Astrocyte of the cerebellum (primary cell): ENCODE results near the gene TMOD1.
"Not testable (repeated sequence)": the region's sequence is repeated elsewhere in the genome, so short reads cannot be mapped to it uniquely, and the experiment has no call there.

ENCODE experiments used
- DNase-seq: peaks from one replicate; pipeline ENCODE4 v3.0.0-alpha.2; 2011; ENCODE audit warnings: low read depth
- H3K4me3 ChIP-seq: 2 replicates; pipeline ENCODE4 v1.5.1; 2011; ENCODE audit warnings: mild to moderate bottlenecking, low read depth, low read length, moderate library complexity
- in situ Hi-C: cut with HindIII; loops from 2 replicates; pipeline ENCODE4 v1.10.0; 2017; ENCODE audit warnings: low sequenced_read_pairs
- TF ChIP-seq, protein P1 (sequence below): IDR thresholded peaks from 2 replicates; pipeline ENCODE4 v1.5.1; 2012; ENCODE audit warnings: low read length, low read depth, moderate library complexity, mild to moderate bottlenecking; ENCODE audit errors: missing control alignments

TMOD1 gene

DNA sequence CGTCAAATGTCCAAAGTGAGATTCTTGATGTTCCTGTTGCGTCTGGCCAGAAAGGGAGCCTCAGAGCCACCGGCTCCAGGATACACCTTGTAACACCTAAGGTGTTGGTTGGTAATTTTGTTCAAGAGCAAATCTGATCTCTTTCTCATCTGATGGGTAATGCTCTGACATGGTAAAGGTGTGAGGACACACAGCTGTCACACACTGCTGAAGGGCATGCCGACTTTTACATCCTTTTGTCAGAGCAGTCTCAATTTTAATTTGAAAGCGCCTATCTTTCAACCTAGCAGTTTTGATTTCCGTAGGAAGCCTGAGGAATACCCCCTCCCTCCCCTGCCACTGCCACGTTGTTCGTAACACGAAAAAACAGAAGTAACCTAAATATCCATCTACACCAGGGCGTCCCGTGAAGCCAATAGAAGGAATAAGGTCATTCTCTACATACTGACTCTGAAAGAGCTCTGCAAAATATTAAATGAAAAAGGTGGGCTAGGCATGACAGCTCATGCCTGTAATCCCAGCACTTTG, 74.3 kb downstream of the TMOD1 start:
- no peak for DNase-seq
- in situ Hi-C loops = no loop called here
- no peak overlapping the region for H3K4me3 ChIP-seq
- TF ChIP-seq, protein P1, sequence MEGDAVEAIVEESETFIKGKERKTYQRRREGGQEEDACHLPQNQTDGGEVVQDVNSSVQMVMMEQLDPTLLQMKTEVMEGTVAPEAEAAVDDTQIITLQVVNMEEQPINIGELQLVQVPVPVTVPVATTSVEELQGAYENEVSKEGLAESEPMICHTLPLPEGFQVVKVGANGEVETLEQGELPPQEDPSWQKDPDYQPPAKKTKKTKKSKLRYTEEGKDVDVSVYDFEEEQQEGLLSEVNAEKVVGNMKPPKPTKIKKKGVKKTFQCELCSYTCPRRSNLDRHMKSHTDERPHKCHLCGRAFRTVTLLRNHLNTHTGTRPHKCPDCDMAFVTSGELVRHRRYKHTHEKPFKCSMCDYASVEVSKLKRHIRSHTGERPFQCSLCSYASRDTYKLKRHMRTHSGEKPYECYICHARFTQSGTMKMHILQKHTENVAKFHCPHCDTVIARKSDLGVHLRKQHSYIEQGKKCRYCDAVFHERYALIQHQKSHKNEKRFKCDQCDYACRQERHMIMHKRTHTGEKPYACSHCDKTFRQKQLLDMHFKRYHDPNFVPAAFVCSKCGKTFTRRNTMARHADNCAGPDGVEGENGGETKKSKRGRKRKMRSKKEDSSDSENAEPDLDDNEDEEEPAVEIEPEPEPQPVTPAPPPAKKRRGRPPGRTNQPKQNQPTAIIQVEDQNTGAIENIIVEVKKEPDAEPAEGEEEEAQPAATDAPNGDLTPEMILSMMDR = no peak

DNA sequence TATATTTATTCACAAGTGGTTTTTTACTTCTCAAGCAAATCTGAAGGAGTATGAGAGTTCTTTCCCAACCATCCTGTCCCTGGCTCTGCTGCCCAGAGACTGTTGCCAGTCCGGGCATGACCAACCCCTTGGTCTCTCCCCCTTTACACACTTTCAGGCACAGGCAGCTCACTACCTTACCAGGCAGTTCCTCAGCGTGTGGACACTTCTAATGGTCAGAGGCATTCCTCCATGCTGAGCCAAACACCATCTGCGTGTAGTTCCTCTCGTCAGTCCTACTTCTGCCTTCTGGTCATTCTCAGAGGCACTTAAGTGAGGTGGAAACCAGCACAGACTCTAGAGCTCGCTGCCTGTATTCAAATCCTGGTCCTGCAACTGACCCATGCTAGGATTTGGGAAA, 75.6 kb downstream of the TMOD1 start:
- TF ChIP-seq, protein P1 = no peak
- H3K4me3 ChIP-seq = no peak overlapping the region
- DNase-seq = no peak
- in situ Hi-C loops = no loop called here

DNA sequence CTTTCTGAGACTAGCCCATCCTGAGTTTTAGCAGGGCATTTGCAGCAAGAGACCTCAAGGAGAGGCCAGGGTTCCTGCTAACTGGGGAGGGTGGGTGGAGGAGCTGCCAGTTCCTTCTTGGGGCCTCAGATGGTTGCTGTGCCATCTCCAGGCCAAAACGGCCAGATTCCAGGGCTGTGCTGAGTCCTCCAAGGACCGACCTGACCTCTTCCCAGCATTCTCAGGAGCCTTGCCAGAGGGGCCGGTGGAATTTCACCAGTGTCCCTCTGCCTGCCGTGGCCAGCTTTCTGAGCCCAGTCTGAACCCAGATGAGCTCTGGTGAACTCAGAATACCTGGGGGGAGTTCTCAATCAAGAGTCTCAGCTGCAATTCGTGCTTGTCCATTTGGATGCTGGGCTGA, 77.4 kb downstream of the TMOD1 start:
- TF ChIP-seq, protein P1 = no peak
- H3K4me3 ChIP-seq = no peak overlapping the region
- no peak for DNase-seq
- in situ Hi-C loops = no loop called here

DNA sequence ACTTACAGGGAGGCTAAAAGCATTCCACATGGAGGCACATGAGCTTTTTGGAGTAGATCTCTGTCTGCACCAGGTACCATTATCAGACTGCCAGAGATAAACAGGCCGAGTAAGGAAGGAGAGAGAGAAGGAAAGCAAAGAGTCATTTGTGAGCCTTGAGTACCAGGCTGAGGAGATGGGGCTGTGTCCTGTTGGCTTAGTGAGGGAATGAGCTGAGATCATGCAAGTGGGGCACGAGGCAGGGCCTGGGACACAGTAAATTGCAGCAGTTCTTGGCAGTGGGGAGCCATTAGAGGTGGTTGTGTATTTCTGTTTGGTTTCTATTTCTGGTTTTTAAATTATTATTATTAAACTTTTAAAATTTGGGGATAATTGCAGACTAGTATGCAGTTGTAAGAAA, 78.4 kb downstream of the TMOD1 start:
- TF ChIP-seq, protein P1 = no peak
- no peak for DNase-seq
- H3K4me3 ChIP-seq = no peak overlapping the region
- in situ Hi-C loops = no loop called here

DNA sequence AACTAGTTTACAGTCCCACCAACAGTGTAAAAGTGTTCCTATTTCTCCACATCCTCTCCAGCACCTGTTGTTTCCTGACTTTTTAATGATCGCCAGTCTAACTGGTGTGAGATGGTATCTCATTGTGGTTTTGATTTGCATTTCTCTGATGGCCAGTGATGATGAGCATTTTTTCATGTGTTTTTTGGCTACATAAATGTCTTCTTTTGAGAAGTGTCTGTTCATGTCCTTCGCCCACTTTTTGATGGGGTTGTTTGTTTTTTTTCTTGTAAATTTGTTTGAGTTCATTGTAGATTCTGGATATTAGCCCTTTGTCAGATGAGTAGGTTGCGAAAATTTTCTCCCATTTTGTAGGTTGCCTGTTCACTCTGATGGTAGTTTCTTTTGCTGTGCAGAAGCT, 80.1 kb downstream of the TMOD1 start:
- in situ Hi-C loops, H3K4me3 ChIP-seq, DNase-seq: not testable (repeated sequence)

DNA sequence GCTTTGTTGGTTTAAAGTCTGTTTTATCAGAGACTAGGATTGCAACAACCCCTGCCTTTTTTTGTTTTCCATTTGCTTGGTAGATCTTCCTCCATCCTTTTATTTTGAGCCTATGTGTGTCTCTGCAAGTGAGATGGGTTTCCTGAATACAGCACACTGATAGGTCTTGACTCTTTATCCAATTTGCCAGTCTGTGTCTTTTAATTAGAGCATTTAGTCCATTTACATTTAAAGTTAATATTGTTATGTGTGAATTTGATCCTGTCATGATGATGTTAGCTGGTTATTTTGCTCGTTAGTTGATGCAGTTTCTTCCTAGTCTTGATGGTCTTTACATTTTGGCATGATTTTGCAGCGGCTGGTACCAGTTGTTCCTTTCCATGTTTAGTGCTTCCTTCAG, 83.3 kb downstream of the TMOD1 start:
- in situ Hi-C loops, DNase-seq, H3K4me3 ChIP-seq: not testable (repeated sequence)

DNA sequence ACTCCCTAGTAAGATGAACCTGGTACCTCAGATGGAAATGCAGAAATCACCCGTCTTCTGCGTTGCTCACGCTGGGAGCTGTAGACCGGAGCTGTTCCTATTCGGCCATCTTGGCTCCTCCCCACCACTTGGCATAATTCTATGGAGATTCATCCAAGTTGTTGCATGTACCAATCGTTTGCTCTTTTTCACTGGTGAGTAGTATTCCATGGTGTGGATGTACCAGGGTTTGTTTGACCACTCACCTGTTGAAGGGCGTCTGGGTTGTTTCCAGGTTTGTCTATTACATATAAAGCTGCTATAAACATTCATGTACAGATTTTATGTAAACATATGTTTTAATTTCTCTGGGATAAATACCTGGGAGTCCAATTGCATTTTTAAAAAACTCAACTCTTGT, 85.4 kb downstream of the TMOD1 start:
- DNase-seq, in situ Hi-C loops, H3K4me3 ChIP-seq: not testable (repeated sequence)

DNA sequence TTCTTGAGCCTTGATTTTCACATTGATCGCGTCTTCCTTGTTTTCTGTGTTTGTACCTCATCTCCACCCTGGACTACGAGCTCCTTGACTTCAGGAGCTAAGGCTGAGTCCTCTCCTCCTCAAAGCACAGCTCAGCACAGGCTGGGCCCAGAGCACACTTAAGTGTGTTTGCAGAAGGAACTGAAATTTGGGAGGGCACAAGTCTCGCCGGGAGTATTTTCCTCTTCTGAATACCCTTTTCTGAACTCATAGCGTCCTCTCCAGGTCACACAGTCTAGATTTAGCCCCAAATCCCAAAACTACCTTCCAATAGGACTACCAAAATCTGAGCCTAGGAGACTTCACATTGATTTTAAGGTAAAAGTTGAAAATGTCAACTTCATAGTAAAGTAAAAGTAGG, 90.1 kb downstream of the TMOD1 start:
- TF ChIP-seq, protein P1 = no peak

More for the DNA sequence above, 90.1 kb downstream of the TMOD1 start:
- in situ Hi-C loops = no loop called here
- H3K4me3 ChIP-seq = no peak overlapping the region
- DNase-seq = no peak
